HG03520 (cell line): Measurements from ENCODE around the gene QDPR.
A peak's percentile ranks its signal among the peaks of the same experiment; 100 is the strongest.
"Not testable (repeated sequence)": the region's sequence is repeated elsewhere in the genome, so short reads cannot be mapped to it uniquely, and the experiment has no call there.

Experiments used
- ATAC-seq: cut with Tn5 transposase; IDR thresholded peaks from one replicate; pipeline ENCODE4 v1.9.1; 2021; ENCODE audit warnings: mild to moderate bottlenecking, moderate library complexity; ENCODE audit not compliant: unreplicated experiment

QDPR gene

DNA sequence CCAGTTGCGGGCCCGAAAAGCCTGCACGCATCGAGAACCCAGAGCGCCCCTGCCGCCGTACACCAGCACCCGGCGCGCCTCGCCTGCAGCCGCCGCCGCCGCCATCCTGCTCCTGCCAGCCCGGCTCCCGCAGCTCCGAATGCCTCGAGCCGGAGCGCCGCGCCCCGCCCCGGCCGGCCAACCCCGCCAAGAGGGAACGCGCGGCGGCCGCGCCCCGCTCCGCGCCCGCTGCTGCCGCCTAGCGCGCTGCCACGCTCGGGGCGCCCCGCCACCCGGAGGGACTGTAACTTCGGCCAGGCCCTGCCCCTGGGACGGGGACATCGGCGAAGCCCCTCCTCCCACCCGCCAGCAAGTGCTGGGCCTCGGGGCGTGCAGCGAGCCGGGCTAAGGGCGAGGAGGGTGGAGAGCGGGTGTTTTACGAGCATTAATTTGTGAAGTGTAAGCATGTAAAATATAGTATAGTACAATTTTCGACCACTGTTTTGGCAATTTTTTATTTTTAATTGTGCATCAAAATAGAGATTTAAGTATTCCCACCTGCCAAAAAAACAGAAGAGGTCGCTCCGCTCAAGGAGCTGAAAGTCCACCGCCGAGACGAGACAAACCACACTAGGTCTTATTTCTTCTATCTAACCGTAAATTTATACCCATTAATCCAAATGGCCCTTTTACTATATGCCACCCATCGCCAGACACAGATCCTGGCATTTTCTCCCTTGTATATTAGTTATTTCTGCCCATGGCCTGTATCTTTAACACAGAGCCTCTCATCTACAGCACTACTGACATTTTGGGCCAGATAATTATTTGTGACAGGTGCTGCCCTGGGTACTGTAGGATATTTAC is at the start of gene QDPR:
Gene QDPR (minus strand): TSS at position 141 of the 846 bp plus-strand sequence. CDS start 36 bp downstream, at position 105.
- ATAC-seq, result peak; percentile 91

DNA sequence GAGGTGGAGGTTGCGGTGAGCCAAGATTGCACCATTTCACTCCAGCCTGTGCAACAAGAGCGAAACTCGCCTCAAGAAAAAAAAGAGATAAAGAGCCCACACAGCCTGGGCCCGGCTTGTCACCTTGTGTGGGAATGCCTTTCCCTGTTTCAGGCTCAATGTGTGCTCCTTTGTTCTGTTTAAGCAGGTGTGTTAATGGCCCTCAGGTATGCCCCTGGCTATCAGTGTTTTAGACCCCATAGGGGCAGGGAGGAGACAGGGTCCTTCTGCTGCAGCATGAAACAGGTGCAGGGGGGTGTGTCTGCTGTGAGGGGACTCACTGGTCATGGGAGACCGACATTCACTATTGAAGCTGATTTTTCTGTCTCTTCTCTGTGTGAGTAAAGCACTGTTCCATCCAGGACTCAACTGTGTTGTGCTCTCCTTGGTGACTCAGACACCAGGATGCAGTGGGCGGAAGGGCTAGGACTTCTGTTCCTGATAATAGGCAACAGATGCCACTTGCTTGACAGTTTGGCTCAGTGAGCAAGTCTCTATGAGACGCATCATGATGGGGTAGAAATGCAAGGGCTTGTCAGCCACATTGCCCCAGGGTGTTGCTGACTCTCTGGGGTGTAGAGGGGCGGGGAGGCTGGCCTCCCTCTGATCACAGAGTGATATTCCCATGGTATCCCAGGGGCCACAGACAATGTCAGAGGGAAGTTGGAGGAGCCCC is 49.5 kb upstream of the QDPR start:
- ATAC-seq, result no peak

DNA sequence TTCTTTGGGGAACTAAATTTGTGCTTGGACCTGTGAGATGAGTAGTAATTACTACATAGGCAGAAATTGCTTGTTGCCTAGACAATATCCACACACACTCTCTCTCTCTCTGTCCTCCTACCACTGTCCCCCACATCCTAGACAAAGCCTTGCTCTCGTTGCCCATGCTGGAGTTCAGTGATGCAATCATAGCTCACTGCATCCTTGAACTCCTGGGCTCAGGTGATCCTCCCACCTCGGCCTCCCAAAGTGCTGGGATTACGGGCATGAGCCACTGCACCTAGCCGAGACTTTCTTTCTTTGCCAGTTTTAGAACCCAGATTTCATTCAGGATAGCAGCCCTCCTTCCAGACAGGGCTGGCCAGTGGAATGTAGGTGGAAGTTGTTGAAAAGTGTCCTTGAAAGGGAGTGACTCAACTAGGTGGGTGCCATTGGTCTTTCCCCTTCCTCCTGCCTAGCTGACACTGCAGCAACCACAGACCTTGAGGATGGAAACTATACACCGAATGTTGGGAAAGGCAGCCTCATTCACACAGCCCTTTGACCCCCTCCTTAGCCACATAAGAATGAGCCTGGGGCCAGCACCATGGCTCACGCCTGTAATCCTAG is 48.3 kb upstream of the QDPR start:
- ATAC-seq, result no peak

DNA sequence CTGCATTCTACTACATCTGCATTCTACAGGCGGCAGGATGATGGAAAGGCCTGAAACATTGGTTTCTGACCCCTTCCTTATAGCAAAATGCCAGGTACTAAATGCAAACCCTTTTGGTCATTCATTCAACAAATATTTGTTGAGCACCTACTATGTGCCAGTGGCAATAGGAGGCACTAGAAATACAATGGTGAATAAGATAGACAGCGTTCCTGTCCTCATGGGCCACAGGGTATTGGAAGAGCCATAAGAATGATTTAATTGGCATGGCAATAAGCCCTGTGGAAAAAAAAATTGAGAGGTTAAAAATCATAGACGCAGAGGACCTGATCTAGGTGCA is 47.8 kb upstream of the QDPR start:
- no peak for ATAC-seq

DNA sequence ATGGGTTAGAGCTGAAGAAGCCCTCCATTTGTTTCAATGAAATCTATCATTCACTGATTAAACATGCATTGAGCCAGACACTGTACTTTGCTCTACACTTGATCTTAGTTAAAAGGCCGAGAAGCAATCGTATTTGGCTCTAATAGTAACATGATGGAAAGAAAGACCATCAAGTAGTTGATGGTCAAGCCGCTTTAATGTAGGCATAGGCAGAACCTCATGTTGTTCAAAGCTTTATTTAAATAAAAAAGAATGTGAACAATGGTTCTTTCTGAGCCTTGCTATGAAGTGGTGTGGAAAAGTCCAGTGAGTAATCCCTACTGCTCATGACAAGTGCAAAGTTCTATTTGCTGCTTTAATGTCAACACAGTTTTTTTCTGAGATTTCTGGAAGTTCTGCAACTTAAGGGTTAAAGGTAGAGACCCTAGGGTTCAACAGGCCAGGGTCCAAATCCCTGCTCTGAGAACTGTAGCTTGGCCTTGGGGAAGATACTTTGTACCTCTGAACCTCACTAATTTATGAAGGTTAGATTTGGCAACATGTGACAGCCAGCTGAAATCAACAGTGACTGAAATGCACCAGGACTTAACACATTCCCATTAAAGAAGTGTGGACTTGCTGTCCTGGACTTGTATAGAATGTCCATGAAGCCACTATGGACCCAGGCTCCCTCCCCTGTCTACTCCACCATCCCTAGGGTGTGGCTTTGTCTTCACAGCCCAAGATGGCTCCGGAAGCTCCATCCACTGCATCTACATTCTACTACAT is 47.2 kb upstream of the QDPR start:
- ATAC-seq, result no peak

DNA sequence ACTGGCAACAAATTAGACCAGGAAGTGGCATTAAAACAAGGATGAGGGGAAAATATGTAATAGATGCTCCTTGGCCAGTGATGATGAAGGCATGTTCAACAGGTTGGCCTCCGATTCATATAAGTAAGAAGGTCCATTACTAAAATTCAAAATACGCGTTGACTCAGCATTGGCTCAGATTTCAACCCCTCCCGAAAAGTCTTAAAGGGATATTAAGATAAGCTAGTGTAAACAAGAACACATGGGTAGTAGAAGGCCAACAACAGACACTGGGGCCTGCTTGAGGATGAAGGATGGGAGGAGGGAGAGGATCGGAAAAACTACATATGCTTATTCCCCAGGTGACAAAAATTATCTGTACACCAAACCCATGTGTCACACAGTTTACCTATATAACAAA is 46.0 kb upstream of the QDPR start:
- ATAC-seq, result no peak

DNA sequence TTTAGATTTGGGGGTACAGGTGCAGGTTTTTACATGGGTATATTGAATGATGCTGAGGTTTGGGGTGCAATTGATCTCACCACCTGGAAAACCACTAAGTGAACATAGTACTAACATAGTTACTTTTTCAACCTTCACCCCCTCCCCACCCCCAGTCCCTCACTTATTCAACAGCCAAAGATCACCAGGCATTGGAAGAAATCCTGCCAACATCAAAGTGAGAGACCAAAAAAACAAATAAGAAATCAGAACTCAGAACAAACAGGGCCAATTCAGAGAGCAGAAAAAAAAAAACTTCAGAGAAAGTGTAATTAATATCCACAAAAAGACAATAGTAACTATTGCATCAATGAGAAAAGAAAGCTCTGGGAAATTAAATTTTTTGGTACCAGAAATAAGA is 44.6 kb upstream of the QDPR start:
- ATAC-seq, result no peak

DNA sequence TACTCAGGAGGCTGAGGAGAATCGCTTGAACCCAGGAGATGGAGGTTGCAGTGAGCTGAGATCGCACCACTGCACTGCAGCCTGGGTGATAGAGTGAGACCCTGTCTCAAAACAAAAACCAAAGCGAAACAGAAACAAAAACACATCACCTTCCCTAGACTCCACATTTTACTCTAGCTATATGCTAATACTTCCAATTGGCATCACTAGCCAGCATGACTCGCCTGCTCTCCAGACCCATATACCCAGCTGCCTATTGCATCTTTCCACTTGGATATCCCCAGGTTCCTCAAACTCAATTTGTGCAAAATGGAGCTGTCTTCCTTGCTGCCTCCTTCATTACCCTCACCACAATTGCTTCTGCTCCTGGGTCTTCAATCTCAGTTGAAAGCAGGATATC is 42.7 kb upstream of the QDPR start:
- ATAC-seq, result no peak

DNA sequence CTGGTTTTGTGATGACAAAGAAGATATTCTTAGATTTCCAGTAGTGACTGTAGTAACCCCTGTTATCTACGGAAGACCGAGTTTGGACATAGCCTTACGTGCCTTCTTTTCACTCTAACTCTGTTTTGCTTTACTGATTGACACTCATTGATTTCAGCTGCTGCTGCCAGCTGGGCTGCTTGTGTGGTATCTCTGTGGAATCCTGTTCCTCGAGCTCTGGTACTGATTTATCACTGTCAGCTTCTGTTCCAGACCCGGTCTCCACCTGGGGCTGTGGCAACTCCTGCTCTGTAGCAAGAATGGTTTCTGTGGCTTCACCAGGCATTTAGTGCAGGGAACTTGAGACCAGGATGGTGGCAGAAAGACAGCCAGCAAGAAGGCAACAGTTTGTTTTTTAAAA is 40.5 kb upstream of the QDPR start:
- ATAC-seq, result no peak

DNA sequence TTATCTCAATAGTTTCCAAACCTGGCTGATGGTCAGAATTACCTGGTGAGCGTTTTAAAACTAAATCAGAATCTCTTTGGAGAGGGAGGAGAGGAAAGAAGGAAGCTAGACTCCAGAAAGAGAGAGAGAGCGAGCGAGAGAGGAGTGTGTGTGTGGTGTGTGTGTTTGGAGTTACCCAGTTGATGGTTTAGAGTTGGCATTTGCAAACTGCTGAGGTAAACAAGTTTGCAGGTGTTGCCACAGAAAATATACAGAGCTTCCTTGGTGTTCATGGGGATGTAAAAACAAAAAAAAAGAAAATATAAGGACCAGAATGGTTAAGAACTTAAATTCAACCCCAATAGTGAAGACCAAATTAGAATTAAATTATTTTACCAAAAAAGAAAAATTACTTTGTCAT is 38.7 kb upstream of the QDPR start:
- no peak for ATAC-seq

DNA sequence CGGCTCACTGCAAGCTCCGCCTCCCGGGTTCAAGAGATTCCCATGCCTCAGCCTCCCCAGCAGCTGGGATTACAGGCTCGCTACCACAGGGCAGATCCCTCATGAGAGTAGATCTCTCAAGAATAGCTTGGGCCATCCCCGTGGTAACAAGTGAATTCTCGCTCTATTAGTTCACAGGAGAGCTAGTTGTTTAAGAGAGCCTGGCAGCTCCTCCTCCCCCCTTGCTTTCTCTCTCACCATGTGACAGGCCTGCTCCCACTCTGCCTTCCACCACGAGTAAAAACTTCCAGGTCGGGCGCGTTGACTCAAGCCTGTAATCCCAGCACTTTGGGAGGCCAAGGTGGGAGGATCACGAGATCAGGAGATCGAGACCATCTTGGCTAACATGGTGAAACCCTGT is 34.8 kb upstream of the QDPR start:
- no peak for ATAC-seq

DNA sequence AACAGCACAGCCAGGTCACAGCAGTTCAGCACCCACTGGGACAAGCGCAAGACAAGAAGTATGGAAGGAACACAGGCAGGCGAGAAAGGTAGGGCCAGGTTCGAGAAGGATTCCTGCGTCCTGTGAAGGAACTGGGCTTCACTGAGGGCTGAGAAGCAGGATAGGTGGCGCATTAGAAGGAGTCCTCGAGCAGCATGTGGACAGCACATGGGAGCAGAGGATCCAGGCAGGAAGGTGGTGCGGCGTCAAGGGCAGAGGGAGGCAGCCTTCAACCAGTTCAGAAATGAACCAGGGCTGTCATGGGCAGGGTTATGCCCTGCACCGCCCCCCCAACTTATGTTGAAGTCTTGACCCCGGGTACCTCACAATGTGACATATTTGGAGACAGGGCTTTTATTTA is 34.3 kb upstream of the QDPR start:
- no peak for ATAC-seq

DNA sequence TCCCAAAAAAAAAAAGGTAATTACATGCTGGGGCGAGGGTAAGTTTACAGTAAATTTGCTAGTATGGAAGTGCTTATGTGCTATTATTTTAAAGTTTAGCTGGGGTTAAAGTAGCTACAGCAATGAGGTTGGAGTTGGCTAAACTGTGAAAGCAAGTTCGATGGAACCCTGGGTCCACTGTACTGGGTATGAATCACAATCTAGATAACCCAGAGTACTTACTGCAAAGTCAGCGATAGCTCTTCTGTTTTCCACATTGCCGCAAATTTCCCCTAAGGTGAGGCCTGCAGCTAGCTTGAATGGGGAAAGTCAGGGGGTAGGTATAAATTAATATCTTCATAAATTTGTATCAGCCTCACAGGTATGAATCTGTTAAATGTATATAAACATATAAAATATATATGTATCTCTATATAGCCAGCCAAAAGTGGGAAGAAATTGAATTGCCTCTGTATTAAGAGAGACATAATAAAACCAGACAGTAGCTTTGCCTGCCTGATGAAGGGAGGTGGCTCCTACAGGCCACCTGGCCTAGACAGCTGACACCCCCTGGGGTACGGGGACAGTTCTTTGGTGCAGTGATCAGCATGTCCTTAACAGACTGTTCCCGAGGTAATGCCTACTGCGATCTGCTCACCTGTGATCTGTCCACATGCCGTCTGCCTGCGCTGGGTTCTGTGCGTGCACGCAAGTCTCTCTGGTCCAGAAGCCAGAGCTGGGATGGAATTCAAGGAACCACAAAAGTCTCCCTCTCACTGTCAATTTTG is 33.7 kb upstream of the QDPR start:
- ATAC-seq, result no peak

DNA sequence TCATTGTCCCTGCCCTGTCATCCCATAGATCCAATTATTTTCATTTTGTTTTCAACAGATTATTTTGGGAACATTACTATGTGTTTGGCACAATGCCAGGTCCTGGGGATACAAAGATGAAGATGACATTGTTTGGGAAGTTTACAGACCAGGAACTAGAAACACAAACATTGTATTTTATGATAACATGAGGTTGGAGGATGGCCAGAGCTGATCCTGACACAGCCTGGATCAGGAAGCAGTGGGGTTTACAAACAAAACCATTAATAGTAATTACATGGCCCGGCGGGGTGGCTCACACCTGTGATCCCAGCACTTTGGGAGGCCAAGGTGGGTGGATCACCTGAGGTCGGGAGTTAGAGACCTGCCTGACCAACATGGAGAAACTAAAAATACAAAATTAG is 32.9 kb upstream of the QDPR start:
- ATAC-seq, result no peak

DNA sequence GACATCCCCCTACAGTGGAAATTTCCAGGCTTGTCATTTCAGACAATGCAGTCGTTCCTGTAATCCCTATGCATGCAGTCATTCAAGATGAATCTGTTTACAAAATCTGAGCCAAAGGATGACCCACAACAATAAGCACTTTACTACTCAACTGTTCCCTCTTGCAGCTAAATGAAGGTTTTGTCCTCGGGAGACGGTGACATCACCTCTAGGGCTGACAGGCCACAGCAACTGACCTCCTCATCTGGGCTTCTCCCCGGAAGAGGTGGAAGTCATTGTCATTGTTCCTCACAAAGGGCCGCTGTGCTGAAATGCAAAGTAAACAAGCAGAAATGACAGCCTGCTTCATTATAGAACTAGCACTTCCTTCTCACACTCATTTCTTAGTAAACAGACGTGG is 32.3 kb upstream of the QDPR start:
- ATAC-seq, result no peak

DNA sequence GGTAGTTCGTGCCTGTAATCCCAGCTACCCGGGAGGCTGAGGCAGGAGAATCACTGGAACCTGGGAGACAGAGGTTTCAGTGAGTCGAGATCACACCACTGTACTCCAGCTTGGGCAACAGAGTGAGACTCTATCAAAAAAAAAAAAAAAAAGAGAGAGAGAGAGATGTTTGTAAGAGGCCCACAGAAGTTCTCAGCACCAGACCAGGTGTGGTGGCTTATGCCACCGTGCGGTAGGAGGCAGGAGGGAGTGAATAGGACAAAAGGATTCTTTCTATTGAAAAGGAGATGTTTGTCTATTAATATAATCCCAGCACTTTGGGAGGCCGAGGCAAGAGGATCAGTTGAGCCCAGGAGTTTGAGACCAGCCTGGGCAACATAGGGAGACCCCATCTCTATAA is 25.2 kb upstream of the QDPR start:
- ATAC-seq, result not testable (repeated sequence)

DNA sequence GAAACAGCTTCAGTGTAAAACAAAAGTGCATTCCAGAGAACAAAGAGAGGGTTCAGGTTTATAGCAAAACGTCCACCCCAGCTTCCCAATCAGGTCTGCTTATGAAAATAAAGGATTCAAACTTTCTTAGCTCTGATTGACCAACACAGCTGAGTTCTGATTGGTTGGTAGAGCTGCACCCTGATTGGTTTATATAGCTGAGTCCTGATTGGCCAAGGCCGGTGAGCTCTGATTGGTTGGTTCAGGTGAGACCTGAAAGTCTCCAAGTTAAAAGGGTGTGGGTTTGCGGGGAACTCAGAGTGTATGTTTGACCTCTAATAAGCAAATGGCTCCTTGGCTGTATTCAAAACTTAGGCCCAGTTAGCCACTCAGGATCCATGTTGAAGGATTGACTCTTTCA is 24.0 kb upstream of the QDPR start:
- ATAC-seq, result no peak

DNA sequence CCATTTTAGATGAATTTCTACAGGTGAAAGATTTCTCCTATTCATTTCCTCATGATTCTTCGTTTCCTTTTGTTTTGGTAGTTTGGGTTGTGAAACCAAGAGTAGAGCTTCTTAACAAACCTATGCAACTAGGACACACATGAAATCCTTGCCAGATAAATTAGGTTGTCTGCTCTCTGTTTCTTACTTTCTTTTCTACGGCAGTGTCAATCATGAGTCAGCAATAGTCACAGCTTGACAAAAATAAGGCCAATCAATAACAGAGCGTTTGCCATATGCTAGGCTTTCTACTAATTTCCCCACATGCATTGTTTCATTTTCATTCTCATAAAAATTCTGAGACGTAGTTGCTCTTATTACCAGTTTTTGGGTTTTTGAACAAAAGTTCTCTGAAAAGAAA is 23.4 kb upstream of the QDPR start:
- peak; percentile 59 for ATAC-seq

DNA sequence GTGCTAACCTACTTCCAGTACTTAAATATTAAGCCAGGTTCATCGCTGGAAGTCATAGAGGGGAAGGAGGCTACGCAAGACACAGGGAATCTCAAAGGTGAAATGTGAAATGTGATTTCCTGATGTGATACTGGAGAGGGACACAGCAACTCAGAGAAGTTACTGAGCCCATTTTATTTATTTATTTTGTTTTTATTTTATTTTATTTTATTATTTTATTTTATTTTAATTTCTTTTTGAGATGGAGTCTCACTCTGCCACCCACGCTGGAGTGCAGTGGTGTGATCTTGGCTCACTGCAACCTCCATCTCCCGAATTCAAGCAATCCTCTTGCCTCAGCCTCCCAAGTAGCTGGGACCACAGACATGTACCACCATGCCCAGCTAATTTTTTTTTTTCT is 22.8 kb upstream of the QDPR start:
- no peak for ATAC-seq

DNA sequence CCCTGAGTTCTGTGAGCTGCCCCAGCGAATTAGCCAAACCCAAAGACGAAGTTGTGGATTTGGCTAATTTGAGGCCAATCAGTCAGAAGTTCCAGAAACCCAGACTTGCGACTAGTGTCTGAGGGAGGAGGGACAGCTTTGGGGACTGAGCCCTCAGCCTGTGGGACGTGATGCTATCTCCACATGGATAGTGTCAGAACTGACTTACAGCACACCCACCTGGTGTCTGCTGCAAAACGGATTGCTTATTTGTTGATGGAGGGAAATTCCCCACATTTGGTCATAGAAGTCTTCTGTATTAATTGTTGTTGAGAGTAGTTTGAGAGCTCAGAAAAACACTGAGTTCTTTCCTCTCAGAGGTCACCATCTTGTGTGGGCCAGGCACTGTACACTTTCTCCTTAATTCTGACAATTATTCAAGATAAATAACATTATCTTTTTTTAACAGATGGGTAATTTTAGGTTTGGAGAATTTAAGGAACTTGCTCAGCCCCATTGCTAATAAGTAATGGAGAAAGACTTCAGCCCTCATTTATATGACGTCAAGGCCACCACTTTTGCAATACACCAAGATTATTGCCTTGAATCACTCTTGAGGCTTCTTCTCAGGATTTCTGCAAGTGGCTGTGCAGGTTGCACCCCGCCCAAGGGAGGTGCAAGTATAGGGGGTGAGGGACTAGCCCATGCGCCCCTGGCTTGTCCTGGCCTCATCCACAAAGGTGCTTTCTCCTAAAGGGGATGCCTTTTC is 19.8 kb upstream of the QDPR start:
- no peak for ATAC-seq
